Type B pancreatic cell (in vitro differentiated cells): Measurements from ENCODE around the gene POLR2B. TPM values are rescaled to one million over a fixed set of nuclear protein-coding genes. Genes with fewer than 3 reads are reported as not detected.

Experiments
- DNase-seq: peaks from one replicate; pipeline ENCODE4 v3.0.0; 2021; ENCODE audit warnings: mixed read lengths; ENCODE audit not compliant: unreplicated experiment; ENCODE audit errors: extremely low spot score
- H3K27ac Mint-ChIP-seq: 2 replicates; pipeline ENCODE4 v1.8.0; 2021; ENCODE audit warnings: mild to moderate bottlenecking, mixed read lengths
- H3K27me3 Mint-ChIP-seq: 2 replicates; pipeline ENCODE4 v1.8.0; 2021; ENCODE audit warnings: mixed read lengths
- H3K36me3 Mint-ChIP-seq: 2 replicates; pipeline ENCODE4 v1.8.0; 2021; ENCODE audit warnings: mixed read lengths
- H3K4me1 Mint-ChIP-seq: one replicate; pipeline ENCODE4 v1.8.0; 2021; ENCODE audit warnings: mixed read lengths; ENCODE audit not compliant: unreplicated experiment
- H3K4me3 Mint-ChIP-seq: 2 replicates; pipeline ENCODE4 v1.8.0; 2021; ENCODE audit warnings: mild to moderate bottlenecking, mixed read lengths
- H3K9me3 Mint-ChIP-seq: 2 replicates; pipeline ENCODE4 v1.8.0; 2021; ENCODE audit warnings: mixed read lengths
- total RNA-seq: library from RNA; stranded (reverse); gene quantifications from 2 replicates; pipeline ENCODE4 v1.2.1, GENCODE V29; 2021; ENCODE audit warnings: low replicate concordance
- TF ChIP-seq, protein P1 (sequence below): fragments of 200-600 bp; sonication (generic); conservative IDR thresholded peaks from 2 replicates; pipeline ENCODE4 v1.5.0; 2021; ENCODE audit warnings: antibody characterized with exemption, mild to moderate bottlenecking

POLR2B gene
- total RNA-seq, 1 donor from 2014 or later, result 117 TPM

DNA sequence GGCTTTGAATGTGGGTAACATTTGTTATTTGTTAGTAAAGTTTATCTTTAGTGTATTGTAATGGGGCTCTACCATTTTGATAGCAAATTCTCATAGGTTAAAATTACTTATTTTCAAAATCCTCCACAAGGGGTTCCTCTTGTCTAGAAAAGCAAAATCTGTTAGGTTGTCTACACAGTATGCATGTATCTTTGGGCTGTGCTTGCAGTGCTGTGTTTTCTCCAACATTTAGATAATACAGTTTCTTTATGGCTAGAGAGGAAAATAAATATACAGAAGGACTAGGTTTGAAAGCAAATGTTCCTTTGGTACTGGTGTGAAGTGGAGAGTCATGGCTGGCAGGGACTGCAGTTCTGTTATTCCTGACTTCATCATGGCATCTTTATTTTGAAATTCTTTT is 40.3 kb downstream of the POLR2B start:
- H3K4me1 Mint-ChIP-seq, result no peaks in the 10 kb centered on the region
- peaks cover 55% of the 10 kb centered on the region for H3K36me3 Mint-ChIP-seq

DNA sequence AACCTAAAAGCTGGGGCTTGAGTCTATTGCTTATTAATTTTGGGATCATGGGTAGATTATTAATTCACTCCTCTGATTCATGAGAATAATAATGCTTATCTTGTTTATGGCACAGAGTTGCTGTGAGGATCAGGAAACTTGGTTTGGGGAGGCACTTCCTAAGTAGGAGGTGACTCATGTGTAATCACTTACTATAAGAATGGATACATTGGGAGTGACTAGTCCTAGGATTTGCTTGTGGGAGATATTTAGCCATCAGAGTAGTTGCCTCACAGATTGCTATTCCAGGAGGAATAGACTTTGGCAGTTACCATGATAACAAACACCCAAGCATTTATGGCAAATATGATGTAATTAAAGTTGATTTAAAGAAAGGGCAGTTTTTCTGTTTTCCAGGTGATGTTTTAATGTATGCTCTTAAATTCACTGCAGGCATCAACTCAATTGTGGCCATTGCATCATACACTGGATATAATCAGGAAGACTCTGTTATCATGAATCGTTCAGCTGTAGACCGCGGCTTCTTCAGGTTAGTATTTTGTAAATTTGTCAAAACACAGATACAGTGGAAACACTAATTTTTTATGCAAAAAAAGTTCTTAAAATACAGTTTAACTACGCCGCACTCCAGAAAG is 41.9 kb downstream of the POLR2B start:
- H3K4me3 Mint-ChIP-seq, result no peak overlapping the region
- H3K4me1 Mint-ChIP-seq, result no peaks in the 10 kb centered on the region
- peak overlapping the region; percentile 25 for H3K27ac Mint-ChIP-seq
- DNase-seq, result no peak
- no peaks in the 10 kb centered on the region for H3K27me3 Mint-ChIP-seq
- H3K36me3 Mint-ChIP-seq, result peaks cover 56% of the 10 kb centered on the region
- H3K9me3 Mint-ChIP-seq, result no peaks in the 10 kb centered on the region
- TF ChIP-seq, protein P1, sequence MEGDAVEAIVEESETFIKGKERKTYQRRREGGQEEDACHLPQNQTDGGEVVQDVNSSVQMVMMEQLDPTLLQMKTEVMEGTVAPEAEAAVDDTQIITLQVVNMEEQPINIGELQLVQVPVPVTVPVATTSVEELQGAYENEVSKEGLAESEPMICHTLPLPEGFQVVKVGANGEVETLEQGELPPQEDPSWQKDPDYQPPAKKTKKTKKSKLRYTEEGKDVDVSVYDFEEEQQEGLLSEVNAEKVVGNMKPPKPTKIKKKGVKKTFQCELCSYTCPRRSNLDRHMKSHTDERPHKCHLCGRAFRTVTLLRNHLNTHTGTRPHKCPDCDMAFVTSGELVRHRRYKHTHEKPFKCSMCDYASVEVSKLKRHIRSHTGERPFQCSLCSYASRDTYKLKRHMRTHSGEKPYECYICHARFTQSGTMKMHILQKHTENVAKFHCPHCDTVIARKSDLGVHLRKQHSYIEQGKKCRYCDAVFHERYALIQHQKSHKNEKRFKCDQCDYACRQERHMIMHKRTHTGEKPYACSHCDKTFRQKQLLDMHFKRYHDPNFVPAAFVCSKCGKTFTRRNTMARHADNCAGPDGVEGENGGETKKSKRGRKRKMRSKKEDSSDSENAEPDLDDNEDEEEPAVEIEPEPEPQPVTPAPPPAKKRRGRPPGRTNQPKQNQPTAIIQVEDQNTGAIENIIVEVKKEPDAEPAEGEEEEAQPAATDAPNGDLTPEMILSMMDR, result no peak

More for the DNA sequence above, 40.3 kb downstream of the POLR2B start:
- no peak overlapping the region for H3K4me3 Mint-ChIP-seq
- H3K9me3 Mint-ChIP-seq, result no peaks in the 10 kb centered on the region
- no peak for DNase-seq
- H3K27me3 Mint-ChIP-seq, result no peaks in the 10 kb centered on the region
- TF ChIP-seq, protein P1, result no peak
- H3K27ac Mint-ChIP-seq, result no peak overlapping the region

DNA sequence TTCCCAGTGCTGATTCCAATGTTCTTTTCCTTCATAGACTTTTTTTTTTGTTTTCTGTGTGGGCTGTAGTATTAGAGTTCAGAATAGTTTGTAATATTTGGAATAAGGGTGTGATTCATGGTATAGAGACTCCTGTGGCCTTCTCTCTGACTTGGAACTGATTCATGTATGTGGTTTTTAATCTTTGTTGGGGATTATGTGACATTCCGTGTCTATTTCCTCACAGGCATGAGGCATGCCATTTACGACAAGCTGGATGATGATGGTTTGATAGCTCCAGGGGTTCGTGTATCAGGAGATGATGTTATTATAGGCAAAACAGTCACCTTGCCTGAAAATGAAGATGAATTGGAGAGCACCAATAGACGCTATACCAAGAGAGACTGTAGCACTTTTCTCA is 44.4 kb downstream of the POLR2B start:
- no peak for DNase-seq
- H3K9me3 Mint-ChIP-seq, result no peaks in the 10 kb centered on the region
- no peaks in the 10 kb centered on the region for H3K4me1 Mint-ChIP-seq
- H3K27ac Mint-ChIP-seq, result no peak overlapping the region
- H3K27me3 Mint-ChIP-seq, result no peaks in the 10 kb centered on the region
- no peak overlapping the region for H3K4me3 Mint-ChIP-seq
- peaks cover 51% of the 10 kb centered on the region for H3K36me3 Mint-ChIP-seq
- TF ChIP-seq, protein P1, result no peak

DNA sequence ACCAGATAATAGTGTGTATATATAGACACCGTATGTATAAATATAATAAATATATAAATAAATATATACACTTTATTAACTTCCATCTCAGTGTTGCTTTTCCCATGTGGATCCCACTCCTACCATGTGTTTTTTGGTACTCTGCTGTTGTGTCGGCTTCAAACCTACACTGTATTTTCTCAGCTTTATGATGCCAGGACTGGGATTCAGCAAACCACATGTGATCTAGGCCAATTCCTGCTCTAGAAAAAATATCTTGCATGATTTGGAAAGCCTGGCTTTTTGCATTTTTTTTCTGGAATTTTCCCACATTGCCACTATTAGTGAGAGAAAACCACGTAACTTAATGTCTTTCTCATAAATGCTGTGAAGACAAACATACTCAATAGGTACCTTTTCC is 55.8 kb downstream of the POLR2B start:
- DNase-seq, result no peak
- Mint-ChIP-seq H3K36me3 (peaks cover 9% of the 10 kb centered on the region), H3K27me3 (no peaks in the 10 kb centered on the region), H3K9me3 (no peaks in the 10 kb centered on the region), H3K27ac (no peak overlapping the region), H3K4me3 (no peak overlapping the region), H3K4me1 (peaks cover 12% of the 10 kb centered on the region)
- TF ChIP-seq, protein P1, result no peak

DNA sequence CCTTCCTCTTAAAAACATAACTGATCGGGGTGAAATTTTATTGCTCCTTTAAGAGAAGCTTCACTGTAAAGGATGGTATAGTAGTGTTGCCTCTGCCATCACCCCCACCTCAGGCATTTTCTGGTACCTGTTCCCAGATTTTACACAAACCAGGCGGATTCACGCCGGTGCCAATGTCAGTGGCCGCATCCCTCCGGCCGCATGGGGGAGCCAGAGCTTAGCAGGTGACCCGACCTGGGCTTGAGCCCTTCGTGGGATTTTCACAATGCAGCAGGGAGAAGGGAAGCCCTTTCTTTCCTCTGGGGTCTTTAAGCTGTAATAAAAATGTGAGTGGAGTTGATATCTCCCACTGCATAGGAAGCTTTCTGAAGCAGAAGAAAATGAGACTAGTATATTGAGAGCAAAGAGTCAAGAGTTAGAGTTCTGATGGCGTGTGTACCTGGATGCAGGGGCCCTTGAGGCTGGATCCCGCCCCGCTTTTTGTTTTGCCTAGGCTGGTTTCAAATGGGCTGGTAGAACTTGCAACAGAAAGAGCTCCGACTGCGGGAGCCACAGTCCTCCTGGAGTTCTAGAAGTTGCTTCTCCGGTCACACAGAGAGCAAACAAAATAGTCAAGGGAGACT is 59.4 kb downstream of the POLR2B start:
- Mint-ChIP-seq H3K27me3 (no peaks in the 10 kb centered on the region), H3K9me3 (no peaks in the 10 kb centered on the region), H3K36me3 (no peaks in the 10 kb centered on the region), H3K4me1 (peaks cover 21% of the 10 kb centered on the region), H3K4me3 (peak overlapping the region; percentile 70), H3K27ac (no peak overlapping the region)
- TF ChIP-seq, protein P1, result peak; percentile 92
- DNase-seq, result peak; percentile 81
